ENCODE measurements around the gene LAMC3.

Gene LAMC3

GRCh38 chr9:131012023-131012334 lies 3.0 kb downstream of the LAMC3 start:
- H3K36me3 ChIP-seq (ENCODE audit: control insufficient read depth, insufficient read depth, low read length): no peaks in the 10 kb centered on the region
- no peak overlapping the region for H3K27ac ChIP-seq (ENCODE audit: low read depth, low read length)
- H3K27me3 ChIP-seq (ENCODE audit: control insufficient read depth, insufficient read depth, low read length): peaks cover 7% of the 10 kb centered on the region
- H3K4me3 ChIP-seq (ENCODE audit: low read length): no peak overlapping the region
- no peak overlapping the region for H3K9ac ChIP-seq (ENCODE audit: low read length)
- H3K4me1 ChIP-seq (ENCODE audit: control insufficient read depth, insufficient read depth, low read length): no peaks in the 10 kb centered on the region

- no peaks in the 10 kb centered on the region for H3K4me1 ChIP-seq (ENCODE audit: control insufficient read depth, insufficient read depth, low read length)
- H3K27ac ChIP-seq (ENCODE audit: low read depth, low read length): no peak overlapping the region
- H3K27me3 ChIP-seq (ENCODE audit: control insufficient read depth, insufficient read depth, low read length): peaks cover 7% of the 10 kb centered on the region
- H3K9ac ChIP-seq (ENCODE audit: low read length): no peak overlapping the region
- H3K4me3 ChIP-seq (ENCODE audit: low read length): no peak overlapping the region
- no peaks in the 10 kb centered on the region for H3K36me3 ChIP-seq (ENCODE audit: control insufficient read depth, insufficient read depth, low read length)
Measured at GRCh38 chr9:131012396-131012917, 3.5 kb downstream of the LAMC3 start.

- Histone ChIP-seq H3K4me1 (ENCODE audit: control insufficient read depth, insufficient read depth, low read length) (no peaks in the 10 kb centered on the region), H3K27ac (ENCODE audit: low read depth, low read length) (no peak overlapping the region), H3K36me3 (ENCODE audit: control insufficient read depth, insufficient read depth, low read length) (no peaks in the 10 kb centered on the region), H3K9ac (ENCODE audit: low read length) (no peak overlapping the region), H3K27me3 (ENCODE audit: control insufficient read depth, insufficient read depth, low read length) (peaks cover 7% of the 10 kb centered on the region), H3K4me3 (ENCODE audit: low read length) (no peak overlapping the region)
Measured at GRCh38 chr9:131013015-131013755, 4.2 kb downstream of the LAMC3 start.

GRCh38 chr9:131013771-131014676 lies 5.0 kb downstream of the LAMC3 start:
- H3K27ac ChIP-seq (ENCODE audit: low read depth, low read length): no peak overlapping the region
- no peaks in the 10 kb centered on the region for H3K4me1 ChIP-seq (ENCODE audit: control insufficient read depth, insufficient read depth, low read length)
- no peak overlapping the region for H3K9ac ChIP-seq (ENCODE audit: low read length)
- H3K4me3 ChIP-seq (ENCODE audit: low read length): no peak overlapping the region
- no peaks in the 10 kb centered on the region for H3K36me3 ChIP-seq (ENCODE audit: control insufficient read depth, insufficient read depth, low read length)
- peaks cover 7% of the 10 kb centered on the region for H3K27me3 ChIP-seq (ENCODE audit: control insufficient read depth, insufficient read depth, low read length)

- Histone ChIP-seq H3K4me1 (ENCODE audit: control insufficient read depth, insufficient read depth, low read length) (no peaks in the 10 kb centered on the region), H3K36me3 (ENCODE audit: control insufficient read depth, insufficient read depth, low read length) (no peaks in the 10 kb centered on the region), H3K27ac (ENCODE audit: low read depth, low read length) (no peak overlapping the region), H3K9ac (ENCODE audit: low read length) (no peak overlapping the region), H3K27me3 (ENCODE audit: control insufficient read depth, insufficient read depth, low read length) (peaks cover 7% of the 10 kb centered on the region), H3K4me3 (ENCODE audit: low read length) (no peak overlapping the region)
Measured at GRCh38 chr9:131015112-131015511, 6.1 kb downstream of the LAMC3 start.

GRCh38 chr9:131015876-131016397 lies 7.0 kb downstream of the LAMC3 start:
- Histone ChIP-seq H3K36me3 (ENCODE audit: control insufficient read depth, insufficient read depth, low read length) (no peaks in the 10 kb centered on the region), H3K27me3 (ENCODE audit: control insufficient read depth, insufficient read depth, low read length) (peaks cover 7% of the 10 kb centered on the region), H3K27ac (ENCODE audit: low read depth, low read length) (no peak overlapping the region), H3K4me3 (ENCODE audit: low read length) (no peak overlapping the region), H3K4me1 (ENCODE audit: control insufficient read depth, insufficient read depth, low read length) (no peaks in the 10 kb centered on the region), H3K9ac (ENCODE audit: low read length) (no peak overlapping the region)

GRCh38 chr9:131017067-131017466 lies 8.1 kb downstream of the LAMC3 start:
- Histone ChIP-seq H3K4me3 (ENCODE audit: low read length) (no peak overlapping the region), H3K9ac (ENCODE audit: low read length) (no peak overlapping the region), H3K36me3 (ENCODE audit: control insufficient read depth, insufficient read depth, low read length) (no peaks in the 10 kb centered on the region), H3K4me1 (ENCODE audit: control insufficient read depth, insufficient read depth, low read length) (no peaks in the 10 kb centered on the region), H3K27me3 (ENCODE audit: control insufficient read depth, insufficient read depth, low read length) (peaks cover 3% of the 10 kb centered on the region), H3K27ac (ENCODE audit: low read depth, low read length) (no peak overlapping the region)

- no peak overlapping the region for H3K27ac ChIP-seq (ENCODE audit: low read depth, low read length)
- H3K27me3 ChIP-seq (ENCODE audit: control insufficient read depth, insufficient read depth, low read length): peaks cover 3% of the 10 kb centered on the region
- no peak overlapping the region for H3K9ac ChIP-seq (ENCODE audit: low read length)
- H3K4me3 ChIP-seq (ENCODE audit: low read length): no peak overlapping the region
- no peaks in the 10 kb centered on the region for H3K36me3 ChIP-seq (ENCODE audit: control insufficient read depth, insufficient read depth, low read length)
- no peaks in the 10 kb centered on the region for H3K4me1 ChIP-seq (ENCODE audit: control insufficient read depth, insufficient read depth, low read length)
Measured at GRCh38 chr9:131018621-131019020, 9.6 kb downstream of the LAMC3 start.

GRCh38 chr9:131019388-131020239 lies 10.6 kb downstream of the LAMC3 start:
- no peaks in the 10 kb centered on the region for H3K4me1 ChIP-seq (ENCODE audit: control insufficient read depth, insufficient read depth, low read length)
- no peak overlapping the region for H3K9ac ChIP-seq (ENCODE audit: low read length)
- no peaks in the 10 kb centered on the region for H3K36me3 ChIP-seq (ENCODE audit: control insufficient read depth, insufficient read depth, low read length)
- peaks cover 3% of the 10 kb centered on the region for H3K27me3 ChIP-seq (ENCODE audit: control insufficient read depth, insufficient read depth, low read length)
- H3K27ac ChIP-seq (ENCODE audit: low read depth, low read length): no peak overlapping the region
- no peak overlapping the region for H3K4me3 ChIP-seq (ENCODE audit: low read length)

GRCh38 chr9:131020388-131020787 lies 11.4 kb downstream of the LAMC3 start:
- H3K4me3 ChIP-seq (ENCODE audit: low read length): no peak overlapping the region
- no peak overlapping the region for H3K9ac ChIP-seq (ENCODE audit: low read length)
- H3K36me3 ChIP-seq (ENCODE audit: control insufficient read depth, insufficient read depth, low read length): no peaks in the 10 kb centered on the region
- peaks cover 3% of the 10 kb centered on the region for H3K27me3 ChIP-seq (ENCODE audit: control insufficient read depth, insufficient read depth, low read length)
- no peaks in the 10 kb centered on the region for H3K4me1 ChIP-seq (ENCODE audit: control insufficient read depth, insufficient read depth, low read length)
- no peak overlapping the region for H3K27ac ChIP-seq (ENCODE audit: low read depth, low read length)

- H3K27ac ChIP-seq (ENCODE audit: low read depth, low read length): no peak overlapping the region
- no peak overlapping the region for H3K4me3 ChIP-seq (ENCODE audit: low read length)
Measured at GRCh38 chr9:131020862-131021261, 11.9 kb downstream of the LAMC3 start.

GRCh38 chr9:131021785-131022184 lies 12.8 kb downstream of the LAMC3 start:
- Histone ChIP-seq H3K9ac (ENCODE audit: low read length) (no peak overlapping the region), H3K4me3 (ENCODE audit: low read length) (no peak overlapping the region), H3K27ac (ENCODE audit: low read depth, low read length) (no peak overlapping the region), H3K4me1 (ENCODE audit: control insufficient read depth, insufficient read depth, low read length) (no peaks in the 10 kb centered on the region), H3K36me3 (ENCODE audit: control insufficient read depth, insufficient read depth, low read length) (no peaks in the 10 kb centered on the region), H3K27me3 (ENCODE audit: control insufficient read depth, insufficient read depth, low read length) (no peaks in the 10 kb centered on the region)

More at GRCh38 chr9:131020862-131021261, 11.9 kb downstream of the LAMC3 start:
- Histone ChIP-seq H3K4me1 (ENCODE audit: control insufficient read depth, insufficient read depth, low read length) (no peaks in the 10 kb centered on the region), H3K9ac (ENCODE audit: low read length) (no peak overlapping the region), H3K27me3 (ENCODE audit: control insufficient read depth, insufficient read depth, low read length) (peaks cover 2% of the 10 kb centered on the region), H3K36me3 (ENCODE audit: control insufficient read depth, insufficient read depth, low read length) (no peaks in the 10 kb centered on the region)
